CMK (cell line): ENCODE results near the gene UTRN.

Experiments
- DNase-seq: peaks from one replicate; pipeline ENCODE4 v3.0.0-alpha.2; 2010; ENCODE audit warnings: low read depth

The UTRN gene

GRCh38 chr6:144314003-144314485, 28.9 kb downstream of the UTRN start:
- no peak for DNase-seq

DNA sequence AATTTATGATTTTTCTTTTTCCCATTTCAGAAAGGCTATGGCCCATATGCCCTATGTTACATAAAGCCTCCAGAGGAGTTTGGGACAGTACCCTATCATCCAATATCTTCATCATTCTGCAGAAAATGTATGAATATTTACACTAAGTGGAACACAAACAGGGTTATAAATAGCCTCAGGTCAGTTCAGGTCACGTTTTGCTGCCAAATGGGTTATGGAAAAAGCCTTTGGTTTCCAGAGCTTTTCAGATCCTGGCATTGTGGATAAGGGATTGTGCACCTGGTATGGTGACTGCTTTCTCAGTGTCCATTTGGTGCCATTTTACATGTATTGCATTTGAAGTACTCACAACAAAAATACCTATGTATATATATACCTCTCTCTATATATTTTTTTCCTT, 29.4 kb downstream of the UTRN start:
- DNase-seq, result no peak

- peak; percentile 37 for DNase-seq
Observed at GRCh38 chr6:144315226-144315980, 30.3 kb downstream of the UTRN start.

- no peak for DNase-seq
Observed at GRCh38 chr6:144315981-144316861, 31.1 kb downstream of the UTRN start.

GRCh38 chr6:144316862-144317195, 31.7 kb downstream of the UTRN start:
- DNase-seq, result peak; percentile 7

- no peak for DNase-seq
Observed at GRCh38 chr6:144317736-144318135, 32.6 kb downstream of the UTRN start.

DNA sequence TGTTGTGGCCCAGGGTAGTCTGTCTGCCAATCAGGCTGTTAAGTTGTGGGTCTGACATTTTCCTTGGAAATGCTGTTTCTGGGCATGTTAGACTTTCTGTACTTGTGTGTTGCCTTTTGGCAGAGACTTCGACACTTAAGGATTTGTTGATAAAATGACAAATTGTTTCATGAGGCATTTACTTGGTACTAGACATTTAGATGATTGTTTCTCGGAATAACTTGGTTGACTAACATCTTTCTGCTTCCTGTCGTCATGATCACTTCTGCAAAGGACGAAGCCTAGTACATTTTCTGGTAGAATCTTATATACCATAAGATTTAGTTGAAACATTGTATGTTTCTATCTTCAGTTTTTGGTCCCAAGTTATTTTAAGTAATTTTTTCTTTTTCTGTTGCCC, 34.1 kb downstream of the UTRN start:
- DNase-seq, result no peak

- DNase-seq, result no peak
Observed at GRCh38 chr6:144320741-144321140, 35.6 kb downstream of the UTRN start.

DNA sequence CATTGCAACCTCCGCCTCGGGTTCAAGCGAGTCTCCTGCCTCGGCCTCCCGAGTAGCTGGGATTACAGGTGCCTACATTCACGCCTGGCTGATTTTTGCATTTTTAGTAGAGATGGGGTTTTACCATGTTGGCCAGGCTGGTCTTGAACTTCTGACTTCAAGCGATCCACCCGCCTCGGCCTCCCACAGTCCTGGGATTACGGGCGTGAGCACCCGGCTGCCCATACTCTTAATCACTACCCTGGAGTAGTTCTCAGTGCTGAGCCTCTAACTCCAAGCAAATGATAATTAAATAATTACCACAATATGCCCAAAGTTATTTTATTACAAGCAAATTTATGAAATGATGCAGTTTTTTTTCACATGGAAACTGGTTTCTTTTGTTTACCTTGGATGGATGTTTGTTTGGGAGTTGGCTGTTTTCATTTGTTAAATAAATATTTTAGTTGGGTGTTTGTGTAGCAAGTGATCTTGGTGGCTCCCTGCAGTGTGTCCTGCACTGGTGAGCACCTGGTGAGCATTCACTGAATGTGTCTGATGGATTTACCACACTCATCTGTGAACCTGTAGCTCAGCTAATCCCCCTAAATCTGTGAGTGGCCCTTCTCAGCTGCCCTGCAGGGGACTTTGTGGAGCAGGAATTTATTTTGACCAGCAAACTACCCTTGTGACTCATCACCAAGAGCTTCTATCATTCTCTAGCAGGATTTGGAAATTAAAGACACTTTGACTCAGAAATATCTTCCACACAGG, 36.9 kb downstream of the UTRN start:
- no peak for DNase-seq

- DNase-seq, result no peak
Observed at GRCh38 chr6:144325232-144325631, 40.1 kb downstream of the UTRN start.

DNA sequence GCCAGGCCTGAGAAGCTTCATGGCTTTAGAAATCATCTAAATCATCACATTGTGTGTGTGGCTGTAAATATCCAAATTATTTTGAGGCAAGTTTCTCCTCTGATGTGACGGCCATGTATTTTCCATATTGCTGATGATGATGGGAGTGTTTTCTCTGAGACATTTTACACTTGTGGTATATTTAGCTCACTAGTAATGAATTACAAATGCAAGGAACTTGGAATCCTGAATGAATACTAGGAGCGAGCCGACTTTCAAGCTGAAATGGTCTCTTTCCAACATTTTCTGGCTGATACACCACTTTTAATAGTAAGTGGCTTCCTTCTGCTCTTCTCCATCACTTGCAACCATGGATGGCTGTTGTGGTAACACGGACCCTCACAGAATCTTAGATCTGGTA, 41.3 kb downstream of the UTRN start:
- no peak for DNase-seq

DNA sequence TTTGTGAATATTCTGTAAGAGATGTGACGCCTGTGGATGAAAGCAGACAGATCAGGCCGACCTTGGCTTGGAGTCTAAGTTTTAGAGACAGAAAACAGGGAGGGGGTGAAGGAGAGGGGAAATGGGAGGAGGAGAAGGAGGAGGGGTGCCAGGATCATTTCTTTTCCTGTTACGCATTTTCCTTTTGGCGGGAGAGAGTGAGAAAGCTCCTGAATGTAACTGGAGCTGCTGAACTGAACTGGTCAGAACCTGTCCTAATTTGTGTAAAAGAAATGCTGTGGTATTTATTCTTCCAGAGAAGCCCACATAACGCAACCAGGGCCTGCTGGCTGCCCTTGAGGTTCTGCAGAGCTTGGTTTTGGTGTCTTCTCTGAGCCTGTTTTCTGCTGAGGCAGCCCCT, 41.9 kb downstream of the UTRN start:
- DNase-seq, result no peak

GRCh38 chr6:144330017-144330987, 45.2 kb downstream of the UTRN start:
- no peak for DNase-seq

GRCh38 chr6:144331491-144331969, 46.4 kb downstream of the UTRN start:
- no peak for DNase-seq

- no peak for DNase-seq
Observed at GRCh38 chr6:144332177-144332576, 47.0 kb downstream of the UTRN start.

DNA sequence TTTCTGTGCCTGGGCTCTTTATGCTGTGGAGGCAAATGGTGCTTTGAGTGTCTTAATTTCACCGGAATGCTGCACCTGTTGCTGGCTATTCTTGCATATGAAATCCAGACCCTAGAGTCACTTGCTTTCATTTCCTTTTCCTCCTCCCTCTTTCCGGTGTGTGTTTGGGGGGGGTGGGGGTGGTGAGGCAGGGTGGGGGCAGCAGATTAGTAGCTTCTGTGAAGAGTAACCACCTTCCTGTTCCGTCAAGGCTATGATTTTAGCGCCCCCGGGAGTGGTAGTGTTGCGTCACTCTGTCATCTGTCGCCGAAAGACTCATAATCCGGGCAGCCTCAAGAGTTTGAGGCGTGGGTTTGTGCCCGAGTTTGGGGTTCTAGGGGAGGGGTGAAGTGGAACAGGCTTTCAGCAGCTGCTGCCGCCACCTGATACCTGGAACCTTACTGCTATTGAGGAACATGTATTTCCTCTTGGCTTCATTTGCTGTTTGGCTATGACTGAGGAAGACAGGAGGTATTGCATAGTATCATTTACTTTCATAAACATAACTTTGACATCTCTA, 49.1 kb downstream of the UTRN start:
- DNase-seq, result no peak
